SU-DHL-6 (cell line): ENCODE results near the gene SELENOH.

Experiments used
- CTCF ChIP-seq: fragments of 200-600 bp; sonication (generic); IDR thresholded peaks from one replicate; pipeline ENCODE4 v1.5.1; 2017; ENCODE audit warnings: antibody characterized with exemption, mild to moderate bottlenecking, low read length, moderate library complexity; ENCODE audit not compliant: insufficient read depth, poor library complexity, severe bottlenecking
- EZH2phosphoT487 ChIP-seq: fragments of 200-600 bp; sonication (generic), shearing (Covaris generic); conservative IDR thresholded peaks from 2 replicates; pipeline ENCODE4 v1.6.1; 2018; ENCODE audit warnings: mild to moderate bottlenecking, antibody characterized with exemption, low read length, moderate library complexity, mixed read lengths

GRCh38 chr11:57763568-57763967 is 22.3 kb downstream of the SELENOH start:
- TF ChIP-seq CTCF (no peak), EZH2phosphoT487 (no peak)
